SU-DHL-6 (cell line): Measurements from ENCODE around the gene PSEN1.

Source experiments
- H2AFZ ChIP-seq: fragments of 200-600 bp; sonication (generic); 2 replicates; pipeline ENCODE4 v1.6.1; 2014; ENCODE audit warnings: low read depth, mild to moderate bottlenecking, moderate library complexity, mixed read lengths, antibody characterized with exemption, low read length; ENCODE audit not compliant: severe bottlenecking
- H3F3A ChIP-seq: fragments of 200-600 bp; shearing (Covaris generic); 2 replicates; pipeline ENCODE4 v1.6.0; 2016; ENCODE audit warnings: antibody characterized with exemption, mild to moderate bottlenecking; ENCODE audit not compliant: insufficient read depth
- H3K27ac ChIP-seq: fragments of 200-600 bp; sonication (generic); 2 replicates; pipeline ENCODE4 v1.5.1; 2016; ENCODE audit warnings: low read depth, mild to moderate bottlenecking, low read length, moderate library complexity, mixed read lengths
- H3K27me3 ChIP-seq: fragments of 200-600 bp; sonication (generic), shearing (Covaris generic); 2 replicates; pipeline ENCODE4 v1.6.0; 2014; ENCODE audit warnings: mild to moderate bottlenecking, low read length
- H3K36me3 ChIP-seq: fragments of 200-600 bp; sonication (generic); 2 replicates; pipeline ENCODE4 v1.6.1; 2014; ENCODE audit warnings: mild to moderate bottlenecking, low read length, mixed read lengths
- H3K4me2 ChIP-seq: fragments of 300-600, 200-600 bp; shearing (Covaris generic), sonication (generic); 2 replicates; pipeline ENCODE4 v1.6.0; 2014; ENCODE audit warnings: low read length, low read depth, mild to moderate bottlenecking; ENCODE audit not compliant: poor library complexity, severe bottlenecking
- H3K4me3 ChIP-seq: fragments of 200-600 bp; sonication (generic); 2 replicates; pipeline ENCODE4 v1.5.1; 2014; ENCODE audit warnings: antibody characterized with exemption, low read length, mild to moderate bottlenecking, mixed read lengths; ENCODE audit not compliant: insufficient read depth, poor library complexity, severe bottlenecking
- H3K79me2 ChIP-seq: fragments of 200-600 bp; sonication (generic); 2 replicates; pipeline ENCODE4 v1.6.1; 2014; ENCODE audit warnings: mild to moderate bottlenecking, low read length, moderate library complexity; ENCODE audit not compliant: insufficient read depth
- H3K9ac ChIP-seq: fragments of 200-600 bp; sonication (generic); 2 replicates; pipeline ENCODE4 v1.7.0; 2014; ENCODE audit warnings: mild to moderate bottlenecking, low read length
- H3K9me2 ChIP-seq: fragments of 200-600 bp; sonication (generic); replicated peaks from 2 replicates; pipeline ENCODE4 v1.6.1; 2014; ENCODE audit warnings: low read length; ENCODE audit not compliant: insufficient read depth
- H3K9me3 ChIP-seq: fragments of 200-600 bp; sonication (generic); 2 replicates; pipeline ENCODE4 v1.6.1; 2014; ENCODE audit warnings: low read length, mixed read lengths; ENCODE audit not compliant: insufficient read depth
- H4K20me1 ChIP-seq: fragments of 200-600 bp; sonication (generic); 2 replicates; pipeline ENCODE4 v1.6.1; 2014; ENCODE audit warnings: low read depth, mild to moderate bottlenecking, antibody characterized with exemption, low read length, moderate library complexity, mixed read lengths
- EZH2phosphoT487 ChIP-seq: fragments of 200-600 bp; sonication (generic), shearing (Covaris generic); conservative IDR thresholded peaks from 2 replicates; pipeline ENCODE4 v1.6.1; 2018; ENCODE audit warnings: mild to moderate bottlenecking, antibody characterized with exemption, low read length, moderate library complexity, mixed read lengths
- TF ChIP-seq, protein P1 (sequence below): fragments of 200-600 bp; sonication (generic); IDR thresholded peaks from one replicate; pipeline ENCODE4 v1.5.1; 2017; ENCODE audit warnings: antibody characterized with exemption, mild to moderate bottlenecking, low read length, moderate library complexity; ENCODE audit not compliant: insufficient read depth, poor library complexity, severe bottlenecking

Gene PSEN1

DNA sequence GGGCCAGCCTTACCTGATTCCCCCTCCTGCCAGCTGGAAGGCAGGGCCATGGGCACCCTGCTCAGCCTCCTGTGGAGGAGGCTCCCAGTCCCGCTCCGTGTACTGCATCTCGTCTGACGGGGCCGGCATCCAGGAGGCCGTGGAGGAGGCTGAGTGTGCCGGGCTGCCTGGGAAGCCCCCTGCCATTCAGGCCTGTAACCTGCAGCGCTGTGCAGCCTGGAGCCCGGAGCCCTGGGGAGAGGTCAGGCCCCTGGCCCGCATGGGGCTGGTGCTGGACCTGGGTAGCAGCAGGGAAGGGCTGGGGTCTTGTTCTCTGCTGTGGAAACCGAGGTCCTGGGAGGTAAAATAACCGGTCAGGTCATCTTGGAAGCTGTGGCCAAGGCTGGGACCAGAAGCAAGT is 117.4 kb downstream of the PSEN1 start:
- no peak overlapping the region for H3K27ac ChIP-seq
- no peak overlapping the region for H3K4me2 ChIP-seq
- no peak overlapping the region for H3K9ac ChIP-seq
- H3K4me3 ChIP-seq, result no peak overlapping the region
- TF ChIP-seq, protein P1, sequence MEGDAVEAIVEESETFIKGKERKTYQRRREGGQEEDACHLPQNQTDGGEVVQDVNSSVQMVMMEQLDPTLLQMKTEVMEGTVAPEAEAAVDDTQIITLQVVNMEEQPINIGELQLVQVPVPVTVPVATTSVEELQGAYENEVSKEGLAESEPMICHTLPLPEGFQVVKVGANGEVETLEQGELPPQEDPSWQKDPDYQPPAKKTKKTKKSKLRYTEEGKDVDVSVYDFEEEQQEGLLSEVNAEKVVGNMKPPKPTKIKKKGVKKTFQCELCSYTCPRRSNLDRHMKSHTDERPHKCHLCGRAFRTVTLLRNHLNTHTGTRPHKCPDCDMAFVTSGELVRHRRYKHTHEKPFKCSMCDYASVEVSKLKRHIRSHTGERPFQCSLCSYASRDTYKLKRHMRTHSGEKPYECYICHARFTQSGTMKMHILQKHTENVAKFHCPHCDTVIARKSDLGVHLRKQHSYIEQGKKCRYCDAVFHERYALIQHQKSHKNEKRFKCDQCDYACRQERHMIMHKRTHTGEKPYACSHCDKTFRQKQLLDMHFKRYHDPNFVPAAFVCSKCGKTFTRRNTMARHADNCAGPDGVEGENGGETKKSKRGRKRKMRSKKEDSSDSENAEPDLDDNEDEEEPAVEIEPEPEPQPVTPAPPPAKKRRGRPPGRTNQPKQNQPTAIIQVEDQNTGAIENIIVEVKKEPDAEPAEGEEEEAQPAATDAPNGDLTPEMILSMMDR, result no peak
- TF ChIP-seq EZH2phosphoT487, result no peak
- H3K79me2 ChIP-seq, result no peaks in the 10 kb centered on the region
- H4K20me1 ChIP-seq, result no peaks in the 10 kb centered on the region
- H3K9me3 ChIP-seq, result no peaks in the 10 kb centered on the region
- no peaks in the 10 kb centered on the region for H3K9me2 ChIP-seq
- no peaks in the 10 kb centered on the region; the same call in 1 of the 2 replicates for H3F3A ChIP-seq
- H3K27me3 ChIP-seq, result no peaks in the 10 kb centered on the region
- H3K36me3 ChIP-seq, result no peaks in the 10 kb centered on the region
- no peak overlapping the region for H2AFZ ChIP-seq

DNA sequence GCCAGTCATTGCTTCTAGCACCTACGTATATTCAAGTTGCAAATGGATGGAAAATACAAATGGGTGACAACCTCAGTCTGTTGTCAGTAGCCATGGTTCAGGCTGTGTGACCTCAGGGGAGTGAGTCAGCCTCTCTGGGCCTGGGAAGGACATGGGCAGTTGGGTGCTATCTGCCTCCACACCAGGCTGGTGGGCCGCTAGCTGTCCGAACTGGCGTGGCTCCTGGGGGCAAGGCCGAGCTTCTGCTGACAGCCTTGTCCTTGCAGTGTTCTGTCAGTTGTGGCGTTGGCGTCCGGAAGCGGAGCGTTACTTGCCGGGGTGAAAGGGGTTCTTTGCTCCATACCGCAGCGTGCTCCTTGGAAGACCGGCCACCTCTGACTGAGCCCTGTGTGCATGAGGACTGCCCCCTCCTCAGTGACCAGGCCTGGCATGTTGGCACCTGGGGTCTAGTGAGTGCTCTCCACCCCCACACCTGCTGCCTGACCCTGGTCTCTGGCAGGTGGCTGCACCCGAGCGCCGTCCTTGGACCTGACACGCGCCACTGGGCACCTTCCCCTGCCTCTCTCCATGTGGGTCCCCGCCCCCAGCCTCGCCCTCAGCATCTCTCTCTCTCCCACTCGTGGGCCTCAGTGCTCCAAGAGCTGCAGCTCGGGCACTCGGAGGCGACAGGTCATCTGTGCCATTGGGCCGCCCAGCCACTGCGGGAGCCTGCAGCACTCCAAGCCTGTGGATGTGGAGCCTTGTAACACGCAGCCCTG is 118.1 kb downstream of the PSEN1 start:
- H3K36me3 ChIP-seq, result no peaks in the 10 kb centered on the region
- H2AFZ ChIP-seq, result no peak overlapping the region
- TF ChIP-seq EZH2phosphoT487, result no peak
- TF ChIP-seq, protein P1, result no peak
- H3K27me3 ChIP-seq, result no peaks in the 10 kb centered on the region
- no peaks in the 10 kb centered on the region for H4K20me1 ChIP-seq
- H3F3A ChIP-seq, result no peaks in the 10 kb centered on the region; the same call in 1 of the 2 replicates
- H3K27ac ChIP-seq, result no peak overlapping the region
- H3K9me3 ChIP-seq, result no peaks in the 10 kb centered on the region
- H3K9me2 ChIP-seq, result no peaks in the 10 kb centered on the region
- H3K9ac ChIP-seq, result no peak overlapping the region
- no peak overlapping the region for H3K4me2 ChIP-seq
- H3K4me3 ChIP-seq, result no peak overlapping the region
- H3K79me2 ChIP-seq, result no peaks in the 10 kb centered on the region

DNA sequence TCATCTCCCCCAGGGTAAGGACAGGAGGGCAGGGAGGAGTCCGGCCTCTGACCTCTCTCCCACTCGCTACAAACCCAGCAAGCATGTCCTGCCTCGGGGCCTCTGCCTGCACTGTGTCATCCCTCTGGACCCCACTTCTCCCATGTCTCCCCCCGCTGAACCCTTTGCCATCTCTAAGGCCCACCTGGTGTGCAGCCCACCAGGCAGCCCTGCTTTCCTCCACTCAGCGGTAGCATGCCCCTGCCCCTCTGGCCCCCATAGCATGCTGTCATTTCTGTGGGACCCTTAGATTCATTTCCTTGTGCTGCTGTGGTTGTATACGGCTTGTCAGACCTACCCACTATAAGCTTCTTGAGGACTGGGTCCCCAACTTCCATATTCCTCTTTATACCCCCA is 118.7 kb downstream of the PSEN1 start:
- Histone ChIP-seq H4K20me1 (no peaks in the 10 kb centered on the region), H3K27me3 (no peaks in the 10 kb centered on the region), H3K9me3 (no peaks in the 10 kb centered on the region), H3K27ac (no peak overlapping the region), H2AFZ (no peak overlapping the region), H3K9ac (no peak overlapping the region), H3K9me2 (no peaks in the 10 kb centered on the region), H3K36me3 (no peaks in the 10 kb centered on the region), H3F3A (no peaks in the 10 kb centered on the region; the same call in 1 of the 2 replicates), H3K4me3 (no peak overlapping the region), H3K79me2 (no peaks in the 10 kb centered on the region), H3K4me2 (no peak overlapping the region)
- no peak for TF ChIP-seq EZH2phosphoT487
- TF ChIP-seq, protein P1, result no peak
